Measurements from ENCODE around the gene ANXA8.

The ANXA8 gene

GRCh38 chr10:47441938-47442337 is 42.0 kb downstream of the ANXA8 start:
- Mint-ChIP-seq H3K4me1 (ENCODE audit: low read depth) (no peaks in the 10 kb centered on the region), H3K27me3 (peaks cover 22% of the 10 kb centered on the region), H3K36me3 (ENCODE audit: low read depth) (peaks cover 6% of the 10 kb centered on the region), H3K27ac (no peak overlapping the region), H3K4me3 (no peak overlapping the region), H3K9me3 (peaks cover 15% of the 10 kb centered on the region)

- Mint-ChIP-seq H3K9me3 (peaks cover 6% of the 10 kb centered on the region), H3K27ac (no peak overlapping the region), H3K36me3 (ENCODE audit: low read depth) (peaks cover 2% of the 10 kb centered on the region), H3K27me3 (peaks cover 36% of the 10 kb centered on the region), H3K4me1 (ENCODE audit: low read depth) (no peaks in the 10 kb centered on the region), H3K4me3 (no peak overlapping the region)
Observed at GRCh38 chr10:47440207-47440606, 43.7 kb downstream of the ANXA8 start.

- Mint-ChIP-seq H3K27me3 (peaks cover 46% of the 10 kb centered on the region), H3K4me3 (no peak overlapping the region), H3K9me3 (peaks cover 8% of the 10 kb centered on the region), H3K4me1 (ENCODE audit: low read depth) (no peaks in the 10 kb centered on the region), H3K36me3 (ENCODE audit: low read depth) (no peaks in the 10 kb centered on the region), H3K27ac (no peak overlapping the region)
Observed at GRCh38 chr10:47438857-47439474, 44.9 kb downstream of the ANXA8 start.

- Mint-ChIP-seq H3K27ac (no peak overlapping the region), H3K36me3 (ENCODE audit: low read depth) (no peaks in the 10 kb centered on the region), H3K4me3 (no peak overlapping the region), H3K9me3 (peaks cover 8% of the 10 kb centered on the region), H3K4me1 (ENCODE audit: low read depth) (no peaks in the 10 kb centered on the region), H3K27me3 (peaks cover 53% of the 10 kb centered on the region)
Observed at GRCh38 chr10:47435081-47435480, 48.8 kb downstream of the ANXA8 start.

GRCh38 chr10:47425813-47426419 is 58.0 kb downstream of the ANXA8 start:
- peaks cover 3% of the 10 kb centered on the region for H3K9me3 Mint-ChIP-seq
- H3K27me3 Mint-ChIP-seq, result peaks cover 7% of the 10 kb centered on the region
- no peak overlapping the region for H3K4me3 Mint-ChIP-seq
- no peak overlapping the region for H3K27ac Mint-ChIP-seq
- H3K4me1 Mint-ChIP-seq (ENCODE audit: low read depth), result no peaks in the 10 kb centered on the region
- H3K36me3 Mint-ChIP-seq (ENCODE audit: low read depth), result no peaks in the 10 kb centered on the region

GRCh38 chr10:47424231-47424630 is 59.7 kb downstream of the ANXA8 start:
- Mint-ChIP-seq H3K9me3 (peaks cover 3% of the 10 kb centered on the region), H3K27ac (no peak overlapping the region), H3K4me1 (ENCODE audit: low read depth) (no peaks in the 10 kb centered on the region), H3K4me3 (no peak overlapping the region), H3K36me3 (ENCODE audit: low read depth) (no peaks in the 10 kb centered on the region), H3K27me3 (no peaks in the 10 kb centered on the region)

GRCh38 chr10:47423476-47423875 is 60.4 kb downstream of the ANXA8 start:
- Mint-ChIP-seq H3K4me1 (ENCODE audit: low read depth) (no peaks in the 10 kb centered on the region), H3K27ac (no peak overlapping the region), H3K27me3 (no peaks in the 10 kb centered on the region), H3K9me3 (peaks cover 3% of the 10 kb centered on the region), H3K4me3 (no peak overlapping the region), H3K36me3 (ENCODE audit: low read depth) (no peaks in the 10 kb centered on the region)

- H3K4me1 Mint-ChIP-seq (ENCODE audit: low read depth), result no peaks in the 10 kb centered on the region
- no peaks in the 10 kb centered on the region for H3K27me3 Mint-ChIP-seq
- no peak overlapping the region for H3K27ac Mint-ChIP-seq
- no peaks in the 10 kb centered on the region for H3K36me3 Mint-ChIP-seq (ENCODE audit: low read depth)
- H3K4me3 Mint-ChIP-seq, result no peak overlapping the region
- H3K9me3 Mint-ChIP-seq, result no peaks in the 10 kb centered on the region
Observed at GRCh38 chr10:47421057-47421952, 62.6 kb downstream of the ANXA8 start.

GRCh38 chr10:47420305-47421056 is 63.4 kb downstream of the ANXA8 start:
- H3K9me3 Mint-ChIP-seq, result no peaks in the 10 kb centered on the region
- no peak overlapping the region for H3K4me3 Mint-ChIP-seq
- H3K36me3 Mint-ChIP-seq (ENCODE audit: low read depth), result no peaks in the 10 kb centered on the region
- no peak overlapping the region for H3K27ac Mint-ChIP-seq
- no peaks in the 10 kb centered on the region for H3K27me3 Mint-ChIP-seq
- H3K4me1 Mint-ChIP-seq (ENCODE audit: low read depth), result no peaks in the 10 kb centered on the region

GRCh38 chr10:47419421-47419820 is 64.5 kb downstream of the ANXA8 start:
- no peaks in the 10 kb centered on the region for H3K4me1 Mint-ChIP-seq (ENCODE audit: low read depth)

GRCh38 chr10:47418966-47419365 is 64.9 kb downstream of the ANXA8 start:
- Mint-ChIP-seq H3K4me3 (no peak overlapping the region), H3K27ac (no peak overlapping the region), H3K27me3 (no peaks in the 10 kb centered on the region), H3K4me1 (ENCODE audit: low read depth) (no peaks in the 10 kb centered on the region), H3K9me3 (no peaks in the 10 kb centered on the region), H3K36me3 (ENCODE audit: low read depth) (no peaks in the 10 kb centered on the region)

More at GRCh38 chr10:47419421-47419820, 64.5 kb downstream of the ANXA8 start:
- Mint-ChIP-seq H3K27ac (no peak overlapping the region), H3K4me3 (no peak overlapping the region), H3K27me3 (no peaks in the 10 kb centered on the region), H3K36me3 (ENCODE audit: low read depth) (no peaks in the 10 kb centered on the region), H3K9me3 (no peaks in the 10 kb centered on the region)

GRCh38 chr10:47418321-47418720 is 65.6 kb downstream of the ANXA8 start:
- no peaks in the 10 kb centered on the region for H3K4me1 Mint-ChIP-seq (ENCODE audit: low read depth)
- H3K27ac Mint-ChIP-seq, result no peak overlapping the region

More at GRCh38 chr10:47418321-47418720, 65.6 kb downstream of the ANXA8 start:
- Mint-ChIP-seq H3K27me3 (no peaks in the 10 kb centered on the region), H3K4me3 (no peak overlapping the region), H3K36me3 (ENCODE audit: low read depth) (no peaks in the 10 kb centered on the region), H3K9me3 (no peaks in the 10 kb centered on the region)
